ENCODE data around the gene ACTRT3. TPM values are rescaled to one million over a fixed set of nuclear protein-coding genes. Genes with fewer than 3 reads are reported as not detected.

The ACTRT3 gene
- total and polyA plus RNA-seq, 2 of the 13 experiments (the other 11 are each of a cell fraction or from before 2014, with no cell fraction given) = 0.42 to 0.97 TPM

DNA sequence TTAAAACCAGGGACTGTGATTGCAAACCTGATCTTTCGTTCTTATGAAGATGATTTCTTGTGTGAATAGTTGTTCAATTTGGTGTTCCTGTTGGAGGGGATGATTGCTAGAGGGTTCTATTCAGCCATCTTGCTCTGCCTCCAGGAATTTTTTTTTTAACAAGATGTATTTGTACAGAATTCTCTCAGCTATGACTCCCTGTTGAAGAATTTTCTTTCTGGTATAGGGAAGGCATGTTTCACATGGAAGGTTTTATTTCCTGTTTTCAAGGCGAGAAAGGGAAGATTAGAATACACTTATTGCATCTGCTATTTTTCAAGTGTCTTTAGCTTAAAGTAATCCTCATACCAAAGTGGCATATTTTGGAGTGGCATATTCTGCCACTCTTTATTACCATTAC, 49.0 kb upstream of the ACTRT3 start:
- DNase-seq (ENCODE audit: low spot score) (no peak), ATAC-seq (no peak), FAIRE-seq (no peak)
- POLR2A ChIA-PET = no interaction called here
- Histone ChIP-seq H3K27ac (ENCODE audit: extremely low read length, insufficient read depth, low read length) (no peak overlapping the region), H3K9ac (ENCODE audit: insufficient read depth, low read depth, low read length) (no peak overlapping the region), H3K4me3 (replicated peaks in 1 of 3; ENCODE audit: insufficient read depth in 1 of 3, low read depth in 2 of 3, low read length in 3 of 3) (no peak overlapping the region), H3K36me3 (replicated peaks in 1 of 2; ENCODE audit: control insufficient read depth in 1 of 2, insufficient read depth in 2 of 2, low read length in 2 of 2) (no peaks in the 10 kb centered on the region), H3K27me3 (ENCODE audit: control insufficient read depth in 1 of 2, insufficient read depth in 2 of 2, low read length in 2 of 2) (peaks cover 0 to 17% of the 10 kb centered on the region in 2 experiments; a peak in 3 of 5 replicates), H3K4me1 (ENCODE audit: insufficient read depth, low read length) (peaks cover 10% of the 10 kb centered on the region), H3K4me2 (ENCODE audit: low read depth, low read length) (no peak overlapping the region), H3K9me3 (ENCODE audit: low read length) (peaks cover 7% of the 10 kb centered on the region), H4K20me1 (ENCODE audit: insufficient read depth, low read length) (no peaks in the 10 kb centered on the region), H2AFZ (ENCODE audit: low read length) (no peak overlapping the region), H3K79me2 (ENCODE audit: insufficient read depth, low read length) (no peaks in the 10 kb centered on the region)
- BruUV-seq (replicated peaks) = no TSS peak
- WGBS (ENCODE audit: low lambda C conversion rate) = 2% methylated on average over 2 of the region's 2 CpGs
- CTCF ChIA-PET (ENCODE audit: low intra/inter-chr PET ratio, low total read pairs) = no interaction called here
- intact Hi-C loops (cut with micrococcal nuclease; ENCODE audit: unreplicated experiment) = no loop called here
- in situ Hi-C loops (cut with HindIII; ENCODE audit: extremely low pct_ligation_motif_present, low pct_unique_long_range_greater_than_20kb) = no loop called here
- TF ChIP-seq, protein P1, sequence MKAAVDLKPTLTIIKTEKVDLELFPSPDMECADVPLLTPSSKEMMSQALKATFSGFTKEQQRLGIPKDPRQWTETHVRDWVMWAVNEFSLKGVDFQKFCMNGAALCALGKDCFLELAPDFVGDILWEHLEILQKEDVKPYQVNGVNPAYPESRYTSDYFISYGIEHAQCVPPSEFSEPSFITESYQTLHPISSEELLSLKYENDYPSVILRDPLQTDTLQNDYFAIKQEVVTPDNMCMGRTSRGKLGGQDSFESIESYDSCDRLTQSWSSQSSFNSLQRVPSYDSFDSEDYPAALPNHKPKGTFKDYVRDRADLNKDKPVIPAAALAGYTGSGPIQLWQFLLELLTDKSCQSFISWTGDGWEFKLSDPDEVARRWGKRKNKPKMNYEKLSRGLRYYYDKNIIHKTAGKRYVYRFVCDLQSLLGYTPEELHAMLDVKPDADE (CRISPR knock-in tag; IDR thresholded peaks at IDR 0.05) = no peak
- TF ChIP-seq, protein P2, sequence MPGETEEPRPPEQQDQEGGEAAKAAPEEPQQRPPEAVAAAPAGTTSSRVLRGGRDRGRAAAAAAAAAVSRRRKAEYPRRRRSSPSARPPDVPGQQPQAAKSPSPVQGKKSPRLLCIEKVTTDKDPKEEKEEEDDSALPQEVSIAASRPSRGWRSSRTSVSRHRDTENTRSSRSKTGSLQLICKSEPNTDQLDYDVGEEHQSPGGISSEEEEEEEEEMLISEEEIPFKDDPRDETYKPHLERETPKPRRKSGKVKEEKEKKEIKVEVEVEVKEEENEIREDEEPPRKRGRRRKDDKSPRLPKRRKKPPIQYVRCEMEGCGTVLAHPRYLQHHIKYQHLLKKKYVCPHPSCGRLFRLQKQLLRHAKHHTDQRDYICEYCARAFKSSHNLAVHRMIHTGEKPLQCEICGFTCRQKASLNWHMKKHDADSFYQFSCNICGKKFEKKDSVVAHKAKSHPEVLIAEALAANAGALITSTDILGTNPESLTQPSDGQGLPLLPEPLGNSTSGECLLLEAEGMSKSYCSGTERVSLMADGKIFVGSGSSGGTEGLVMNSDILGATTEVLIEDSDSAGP (CRISPR knock-in tag; IDR thresholded peaks at IDR 0.05; ENCODE audit: borderline replicate concordance) = no peak
- TF ChIP-seq SRSF4 (IDR thresholded peaks at IDR 0.05; ENCODE audit: low read depth, low read length, poor library complexity, severe bottlenecking) = no peak
- TF ChIP-seq, protein P3, sequence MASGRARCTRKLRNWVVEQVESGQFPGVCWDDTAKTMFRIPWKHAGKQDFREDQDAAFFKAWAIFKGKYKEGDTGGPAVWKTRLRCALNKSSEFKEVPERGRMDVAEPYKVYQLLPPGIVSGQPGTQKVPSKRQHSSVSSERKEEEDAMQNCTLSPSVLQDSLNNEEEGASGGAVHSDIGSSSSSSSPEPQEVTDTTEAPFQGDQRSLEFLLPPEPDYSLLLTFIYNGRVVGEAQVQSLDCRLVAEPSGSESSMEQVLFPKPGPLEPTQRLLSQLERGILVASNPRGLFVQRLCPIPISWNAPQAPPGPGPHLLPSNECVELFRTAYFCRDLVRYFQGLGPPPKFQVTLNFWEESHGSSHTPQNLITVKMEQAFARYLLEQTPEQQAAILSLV (CRISPR knock-in tag; IDR thresholded peaks at IDR 0.05; ENCODE audit: borderline replicate concordance) = no peak
- TF ChIP-seq, protein P4, sequence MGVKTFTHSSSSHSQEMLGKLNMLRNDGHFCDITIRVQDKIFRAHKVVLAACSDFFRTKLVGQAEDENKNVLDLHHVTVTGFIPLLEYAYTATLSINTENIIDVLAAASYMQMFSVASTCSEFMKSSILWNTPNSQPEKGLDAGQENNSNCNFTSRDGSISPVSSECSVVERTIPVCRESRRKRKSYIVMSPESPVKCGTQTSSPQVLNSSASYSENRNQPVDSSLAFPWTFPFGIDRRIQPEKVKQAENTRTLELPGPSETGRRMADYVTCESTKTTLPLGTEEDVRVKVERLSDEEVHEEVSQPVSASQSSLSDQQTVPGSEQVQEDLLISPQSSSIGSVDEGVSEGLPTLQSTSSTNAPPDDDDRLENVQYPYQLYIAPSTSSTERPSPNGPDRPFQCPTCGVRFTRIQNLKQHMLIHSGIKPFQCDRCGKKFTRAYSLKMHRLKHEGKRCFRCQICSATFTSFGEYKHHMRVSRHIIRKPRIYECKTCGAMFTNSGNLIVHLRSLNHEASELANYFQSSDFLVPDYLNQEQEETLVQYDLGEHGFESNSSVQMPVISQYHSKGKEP (CRISPR knock-in tag; IDR thresholded peaks at IDR 0.05) = no peak
- TF ChIP-seq ZNF264 (CRISPR knock-in tag; IDR thresholded peaks at IDR 0.05) = no peak
- no peak for TF ChIP-seq ZNF160 (CRISPR knock-in tag; IDR thresholded peaks at IDR 0.05)
- TF ChIP-seq, protein P5, sequence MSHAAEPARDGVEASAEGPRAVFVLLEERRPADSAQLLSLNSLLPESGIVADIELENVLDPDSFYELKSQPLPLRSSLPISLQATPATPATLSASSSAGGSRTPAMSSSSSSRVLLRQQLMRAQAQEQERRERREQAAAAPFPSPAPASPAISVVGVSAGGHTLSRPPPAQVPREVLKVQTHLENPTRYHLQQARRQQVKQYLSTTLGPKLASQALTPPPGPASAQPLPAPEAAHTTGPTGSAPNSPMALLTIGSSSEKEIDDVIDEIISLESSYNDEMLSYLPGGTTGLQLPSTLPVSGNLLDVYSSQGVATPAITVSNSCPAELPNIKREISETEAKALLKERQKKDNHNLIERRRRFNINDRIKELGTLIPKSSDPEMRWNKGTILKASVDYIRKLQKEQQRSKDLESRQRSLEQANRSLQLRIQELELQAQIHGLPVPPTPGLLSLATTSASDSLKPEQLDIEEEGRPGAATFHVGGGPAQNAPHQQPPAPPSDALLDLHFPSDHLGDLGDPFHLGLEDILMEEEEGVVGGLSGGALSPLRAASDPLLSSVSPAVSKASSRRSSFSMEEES (CRISPR knock-in tag; IDR thresholded peaks at IDR 0.05) = no peak
- TF ChIP-seq, protein P6, sequence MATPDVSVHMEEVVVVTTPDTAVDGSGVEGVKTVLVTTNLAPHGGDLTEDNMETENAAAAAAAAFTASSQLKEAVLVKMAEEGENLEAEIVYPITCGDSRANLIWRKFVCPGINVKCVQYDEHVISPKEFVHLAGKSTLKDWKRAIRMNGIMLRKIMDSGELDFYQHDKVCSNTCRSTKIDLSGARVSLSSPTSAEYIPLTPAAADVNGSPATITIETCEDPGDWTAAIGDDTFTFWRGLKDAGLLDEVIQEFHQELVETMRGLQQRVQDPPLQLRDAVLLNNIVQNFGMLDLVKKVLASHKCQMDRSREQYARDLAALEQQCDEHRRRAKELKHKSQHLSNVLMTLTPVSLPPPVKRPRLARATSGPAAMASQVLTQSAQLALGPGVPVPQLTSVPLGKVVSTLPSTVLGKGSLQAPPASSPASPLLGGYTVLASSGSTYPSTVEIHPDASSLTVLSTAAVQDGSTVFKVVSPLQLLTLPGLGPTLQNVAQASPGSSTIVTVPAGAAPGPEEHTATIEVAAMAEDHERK (CRISPR knock-in tag; IDR thresholded peaks at IDR 0.05; ENCODE audit: low read depth) = no peak
- no peak for TF ChIP-seq ZNF782 (CRISPR knock-in tag; IDR thresholded peaks at IDR 0.05; ENCODE audit: borderline replicate concordance)
- TF ChIP-seq SCMH1 (CRISPR knock-in tag; IDR thresholded peaks at IDR 0.05; ENCODE audit: borderline replicate concordance) = no peak
- TF ChIP-seq PHB2 (IDR thresholded peaks at IDR 0.05; ENCODE audit: partially characterized antibody) = no peak
- no peak for TF ChIP-seq KLF11 (CRISPR knock-in tag; IDR thresholded peaks at IDR 0.05)
